Skin of body (tissue), 2 donors: Measurements from ENCODE around the gene OBSCN. TPM values are rescaled to one million over a fixed set of nuclear protein-coding genes. Genes with fewer than 3 reads are reported as not detected.
"Not testable (repeated sequence)": the region's sequence is repeated elsewhere in the genome, so short reads cannot be mapped to it uniquely, and the experiment has no call there.

Source experiments
- DNase-seq: peaks from one replicate; lab custom pipeline; 2025; lab: John Stamatoyannopoulos, UW
- total RNA-seq: library from RNA; depleted of rRNA; stranded (reverse); fragments of >200 nt; gene quantifications from one replicate; pipeline ENCODE4 v1.2.3, GENCODE V29; 2014

The OBSCN gene
- total RNA-seq, 1 donor from 2014 or later = 79.3 TPM

GRCh38 chr1:228225165-228225710, 17.4 kb downstream of the OBSCN start:
- DNase-seq = no peak

- no peak for DNase-seq
Measured at GRCh38 chr1:228225740-228226139, 17.9 kb downstream of the OBSCN start.

DNA sequence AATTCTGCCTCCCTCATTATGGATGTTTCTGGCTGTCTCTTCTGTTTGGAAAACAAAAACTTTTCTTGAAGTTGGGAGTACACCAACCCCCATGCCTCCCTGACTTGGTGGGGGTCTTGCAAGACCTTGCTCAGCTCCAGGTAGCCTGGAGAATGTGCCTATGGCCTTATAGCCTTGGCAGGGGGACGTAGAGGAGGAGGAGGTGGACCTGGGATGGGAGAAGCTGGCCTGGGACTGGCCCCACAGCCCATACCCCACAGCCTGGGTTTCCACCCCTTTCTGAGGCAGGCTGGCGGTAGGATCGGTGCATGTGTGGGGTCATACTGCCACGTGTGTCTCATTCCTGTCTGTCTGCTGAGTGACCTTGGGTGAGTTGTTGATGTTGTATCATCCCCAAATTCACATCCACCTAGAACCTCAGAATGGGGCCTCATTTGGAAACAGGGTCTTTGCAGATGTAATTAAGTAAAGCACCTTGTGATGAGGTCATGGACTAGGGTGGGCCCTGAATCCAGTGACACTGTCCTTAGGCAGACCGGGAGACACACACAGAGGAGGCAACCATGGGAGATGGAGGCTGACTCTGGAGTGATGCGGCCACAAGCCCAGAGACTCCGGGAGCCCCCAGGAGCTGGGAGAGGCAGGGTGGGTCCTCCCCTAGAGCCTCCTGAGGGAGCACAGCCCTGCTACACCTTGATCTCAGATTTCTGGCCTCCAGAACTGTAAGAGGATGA, 18.5 kb downstream of the OBSCN start:
- DNase-seq = no peak

- no peak for DNase-seq
Measured at GRCh38 chr1:228226956-228227791, 19.3 kb downstream of the OBSCN start.

DNA sequence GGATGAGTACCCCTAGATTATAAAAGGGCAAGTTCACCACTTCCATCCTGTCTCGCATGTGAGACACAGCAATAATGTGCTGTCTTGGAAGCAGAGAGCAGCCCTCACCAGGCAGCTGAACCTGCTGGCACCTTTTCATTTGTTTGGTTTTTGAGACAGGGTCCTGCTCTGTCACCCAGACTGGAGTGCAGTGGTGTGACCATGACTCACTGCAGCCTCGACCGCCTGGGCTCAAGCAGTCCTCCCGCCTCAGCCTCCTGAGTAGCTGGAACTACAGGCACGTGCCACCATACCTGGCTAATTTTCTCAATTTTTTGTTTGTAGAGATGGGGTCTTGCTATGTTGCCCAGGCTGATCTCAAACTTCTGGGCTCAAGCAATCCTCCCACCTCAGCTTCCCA, 20.3 kb downstream of the OBSCN start:
- DNase-seq = not testable (repeated sequence)

DNA sequence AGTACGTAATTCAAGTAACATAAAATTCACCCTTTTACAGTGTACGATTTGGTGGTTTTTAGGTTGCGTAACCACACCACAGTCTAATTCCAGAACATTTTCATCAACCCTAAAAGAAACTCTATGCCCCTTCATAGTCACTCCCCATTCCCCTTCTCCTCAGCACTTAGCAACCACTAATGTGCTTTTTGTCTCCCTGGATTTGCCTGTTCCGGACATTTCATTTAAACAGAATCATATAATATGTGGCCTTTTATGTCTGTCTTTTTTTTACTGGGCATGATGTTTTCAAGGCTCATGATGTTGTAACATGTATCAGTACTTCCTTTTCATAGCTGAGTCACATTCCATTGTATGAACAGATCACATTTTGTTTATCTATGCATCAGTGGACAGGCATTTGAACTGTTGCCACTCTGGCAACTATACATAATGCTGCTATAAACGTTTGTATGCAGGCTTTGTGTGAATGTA, 20.8 kb downstream of the OBSCN start:
- no peak for DNase-seq

DNA sequence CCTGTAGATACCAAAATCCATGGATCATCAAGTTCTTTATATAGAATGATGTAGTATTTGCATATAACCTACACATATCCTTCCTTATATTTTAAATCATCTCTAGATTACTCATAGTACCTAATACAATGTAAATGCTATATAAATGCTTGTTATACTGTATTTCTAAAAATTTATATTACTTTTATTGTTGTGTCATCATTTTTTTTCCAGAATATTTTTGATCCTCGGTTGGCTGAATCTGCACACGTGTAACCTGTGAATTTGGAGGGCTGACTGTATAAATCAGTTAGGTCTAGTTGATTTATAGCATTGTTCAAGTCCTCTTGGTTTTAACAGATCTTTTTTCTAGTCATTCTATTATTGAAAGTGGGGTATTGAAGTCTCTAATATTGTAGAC, 23.3 kb downstream of the OBSCN start:
- no peak for DNase-seq

DNA sequence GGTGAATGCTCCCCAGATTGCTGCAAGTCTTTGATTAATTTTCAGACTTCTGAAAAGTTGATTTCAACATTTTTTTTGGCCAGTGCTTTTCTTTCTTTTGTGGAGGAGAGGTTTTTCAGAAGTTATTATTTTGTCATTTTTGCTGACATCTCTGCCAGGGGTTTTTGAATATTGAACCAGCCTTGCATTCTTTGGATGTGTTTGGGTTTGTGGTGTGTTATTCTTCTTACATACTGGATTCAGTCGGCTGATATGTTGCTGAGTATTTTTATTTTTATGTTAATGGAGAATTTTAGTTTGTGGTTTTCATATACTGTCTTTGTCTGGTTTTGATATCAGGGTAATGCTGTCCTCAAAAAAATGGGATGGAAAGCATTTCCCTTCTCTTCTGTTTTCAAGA, 25.3 kb downstream of the OBSCN start:
- DNase-seq = no peak

DNA sequence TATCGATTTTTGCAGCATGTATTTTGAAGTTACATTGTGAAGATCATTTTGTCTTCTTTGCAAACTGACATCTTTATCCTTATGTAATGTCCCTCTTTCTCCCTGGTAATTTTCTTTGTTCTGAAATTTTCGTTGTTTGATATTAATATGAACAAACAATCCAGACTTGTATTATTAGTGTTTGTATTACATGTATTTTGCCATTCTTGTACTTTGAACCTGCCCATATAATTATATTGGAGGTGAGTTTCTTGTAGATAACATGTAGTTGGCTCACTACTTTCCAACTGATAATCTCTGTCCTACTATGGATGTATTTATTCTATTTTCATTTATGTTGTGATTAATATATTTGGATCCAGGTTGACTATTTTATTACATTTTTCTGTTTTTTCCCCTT, 27.1 kb downstream of the OBSCN start:
- DNase-seq = no peak

DNA sequence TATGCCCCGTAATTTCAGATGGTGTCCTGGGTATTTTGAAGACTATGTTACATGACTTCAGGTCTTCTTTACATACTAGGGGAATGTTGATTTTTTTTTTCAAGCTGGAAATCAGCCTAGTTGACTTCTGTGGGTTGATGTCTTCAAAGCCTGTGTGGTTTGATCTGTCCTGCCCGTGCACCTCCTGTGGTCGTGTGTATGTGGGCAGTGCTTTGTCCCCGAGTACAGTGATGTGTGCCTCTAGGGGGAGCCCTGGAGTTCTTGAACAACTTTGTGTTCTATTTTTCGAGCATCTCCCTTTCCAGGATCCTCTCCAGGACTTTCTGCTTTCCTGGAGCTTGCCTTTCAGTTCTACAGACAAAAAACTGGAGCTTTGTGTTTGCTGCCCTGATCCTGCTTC, 28.9 kb downstream of the OBSCN start:
- DNase-seq = no peak

DNA sequence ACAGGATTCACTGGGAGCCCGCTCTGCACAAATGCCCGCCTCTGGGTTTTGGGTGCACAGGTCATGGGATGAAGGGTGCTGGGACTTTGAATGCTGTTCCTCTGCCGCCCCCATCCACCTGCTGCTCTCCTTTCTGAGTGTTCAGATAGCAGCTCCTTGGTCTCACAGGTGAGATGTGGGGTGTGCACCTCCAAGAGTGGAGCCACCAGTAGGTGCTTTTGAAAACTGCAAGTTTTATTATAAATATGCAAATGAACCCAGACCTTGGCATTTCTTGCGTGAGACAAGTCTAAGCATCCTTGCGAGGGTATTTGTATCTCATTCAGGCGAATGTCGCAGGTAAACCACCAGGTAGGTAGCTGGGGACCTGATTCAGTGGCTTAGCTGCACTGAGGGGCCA, 30.2 kb downstream of the OBSCN start:
- no peak for DNase-seq

- no peak for DNase-seq
Measured at GRCh38 chr1:228238461-228238860, 30.6 kb downstream of the OBSCN start.

GRCh38 chr1:228240411-228241240, 32.8 kb downstream of the OBSCN start:
- DNase-seq = no peak

- no peak for DNase-seq
Measured at GRCh38 chr1:228241259-228241658, 33.4 kb downstream of the OBSCN start.

GRCh38 chr1:228242409-228242808, 34.6 kb downstream of the OBSCN start:
- no peak for DNase-seq

DNA sequence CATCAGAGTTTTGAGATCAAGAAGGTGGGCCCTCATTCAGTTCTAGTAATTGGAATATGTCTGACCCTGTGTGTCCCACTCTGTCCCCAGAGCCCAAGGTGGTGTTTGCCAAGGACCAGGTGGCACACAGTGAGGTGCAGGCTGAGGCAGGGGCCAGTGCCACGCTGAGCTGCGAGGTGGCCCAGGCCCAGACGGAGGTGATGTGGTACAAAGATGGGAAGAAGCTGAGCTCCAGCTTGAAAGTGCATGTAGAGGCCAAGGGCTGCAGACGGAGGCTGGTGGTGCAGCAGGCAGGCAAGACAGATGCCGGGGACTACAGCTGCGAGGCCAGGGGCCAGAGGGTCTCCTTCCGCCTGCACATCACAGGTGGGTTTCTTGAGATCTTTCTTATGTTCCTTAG, 35.2 kb downstream of the OBSCN start:
- no peak for DNase-seq

- not testable (repeated sequence) for DNase-seq
Measured at GRCh38 chr1:228243989-228244388, 36.1 kb downstream of the OBSCN start.

DNA sequence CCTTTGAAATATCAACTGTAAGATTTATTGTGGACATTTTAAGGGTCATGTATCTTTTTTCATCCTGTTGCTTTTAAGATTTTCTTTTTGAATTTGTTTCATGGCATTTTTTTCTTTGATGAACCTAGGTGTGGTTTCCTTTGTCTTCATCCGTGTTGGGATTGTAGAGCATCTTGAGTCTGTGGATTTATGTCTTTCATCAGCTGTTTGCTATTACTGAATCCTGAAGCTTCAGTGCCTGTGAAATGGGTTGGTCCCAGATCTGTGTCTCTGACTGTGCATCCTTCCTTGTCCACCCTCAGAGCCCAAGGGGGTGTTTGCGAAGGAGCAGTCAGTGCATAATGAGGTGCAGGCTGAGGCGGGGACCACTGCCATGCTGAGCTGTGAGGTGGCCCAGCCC, 37.3 kb downstream of the OBSCN start:
- no peak for DNase-seq

DNA sequence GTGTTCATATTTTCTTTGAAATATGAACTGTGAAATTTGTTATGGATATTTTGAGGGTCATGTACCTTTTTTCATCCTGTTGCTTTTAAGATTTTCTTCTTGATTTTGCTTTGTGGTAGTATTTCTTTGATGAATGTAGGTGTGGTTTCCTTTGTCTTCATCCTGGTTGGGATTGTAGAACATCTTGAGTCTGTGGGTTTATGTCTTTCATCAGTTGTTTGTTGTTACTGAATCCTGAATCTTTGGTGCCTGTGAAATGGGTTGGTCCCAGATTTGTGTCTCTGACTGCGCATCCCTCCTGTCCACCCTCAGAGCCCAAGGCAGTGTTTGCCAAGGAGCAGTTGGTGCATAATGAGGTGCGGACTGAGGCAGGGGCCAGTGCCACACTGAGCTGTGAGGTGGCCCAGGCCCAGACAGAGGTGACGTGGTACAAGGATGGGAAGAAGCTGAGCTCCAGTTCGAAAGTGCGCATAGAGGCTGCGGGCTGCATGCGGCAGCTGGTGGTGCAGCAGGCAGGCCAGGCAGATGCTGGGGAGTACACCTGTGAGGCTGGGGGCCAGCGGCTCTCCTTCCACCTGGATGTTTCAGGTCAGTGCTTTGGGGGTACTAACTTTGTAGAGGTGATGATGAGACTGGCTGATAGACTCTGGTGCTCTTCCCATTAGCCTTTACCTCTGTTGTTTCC, 38.5 kb downstream of the OBSCN start:
- no peak for DNase-seq

- no peak for DNase-seq
Measured at GRCh38 chr1:228249513-228250305, 41.9 kb downstream of the OBSCN start.
